ENCODE results near the gene PRKCA.
A peak's percentile ranks its signal among the peaks of the same experiment; 100 is the strongest.

Gene PRKCA

DNA sequence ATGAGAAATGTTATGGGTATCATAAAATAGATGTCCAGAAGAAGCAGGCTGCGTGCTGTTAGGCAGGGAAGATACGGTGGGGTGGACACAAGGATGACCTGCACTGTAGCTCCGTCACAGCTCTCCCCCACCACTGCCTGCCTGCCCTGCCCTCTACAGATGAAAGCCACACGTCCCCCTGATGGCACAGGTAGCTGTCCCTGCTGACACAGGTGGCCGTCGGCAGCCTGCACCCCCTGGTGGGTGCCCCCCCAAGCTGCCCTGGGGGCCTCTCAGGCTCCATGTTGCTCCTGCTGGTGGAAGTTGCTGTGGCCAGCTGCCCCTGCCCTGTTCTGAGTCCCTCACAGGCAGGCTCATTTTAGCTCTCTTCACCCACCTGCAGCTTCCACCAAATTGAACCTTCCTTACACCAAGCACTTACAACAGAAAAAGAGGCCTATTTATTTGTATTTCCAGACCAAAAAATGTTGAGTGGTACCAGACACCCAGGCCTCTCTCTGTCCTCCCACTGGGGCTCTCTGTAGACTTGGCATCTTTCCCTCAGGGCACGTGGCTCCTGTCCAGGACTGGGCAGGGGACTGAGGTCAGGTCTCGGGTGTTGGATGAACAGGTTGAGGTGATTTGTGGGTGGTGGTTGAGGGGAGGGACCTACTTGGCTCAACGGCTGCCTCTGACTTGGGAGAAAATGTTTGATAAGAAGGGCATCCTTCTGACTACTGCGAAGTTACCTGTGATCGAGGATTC lies 482.4 kb downstream of the PRKCA start:
- no peak for DNase-seq

DNA sequence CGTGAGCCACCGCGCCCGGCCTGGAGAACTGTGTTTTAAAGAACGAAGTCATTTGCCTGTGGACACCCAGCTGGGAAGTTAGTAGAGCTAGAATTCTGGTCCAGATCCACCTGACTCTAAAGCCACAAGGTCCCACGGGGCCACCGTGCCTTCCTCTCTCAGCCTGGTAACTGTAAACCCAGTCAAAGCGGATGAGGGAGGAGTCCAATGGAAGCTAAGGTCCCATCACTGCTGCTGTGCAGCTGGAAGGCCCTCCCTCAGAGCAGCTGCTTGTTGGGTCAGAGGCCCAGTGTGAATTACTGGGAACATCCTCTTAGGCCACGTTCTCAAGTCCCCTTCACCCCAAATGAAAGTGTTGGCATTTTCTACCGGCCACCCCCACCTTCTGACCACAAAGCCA lies 483.7 kb downstream of the PRKCA start:
- no peak for DNase-seq

DNA sequence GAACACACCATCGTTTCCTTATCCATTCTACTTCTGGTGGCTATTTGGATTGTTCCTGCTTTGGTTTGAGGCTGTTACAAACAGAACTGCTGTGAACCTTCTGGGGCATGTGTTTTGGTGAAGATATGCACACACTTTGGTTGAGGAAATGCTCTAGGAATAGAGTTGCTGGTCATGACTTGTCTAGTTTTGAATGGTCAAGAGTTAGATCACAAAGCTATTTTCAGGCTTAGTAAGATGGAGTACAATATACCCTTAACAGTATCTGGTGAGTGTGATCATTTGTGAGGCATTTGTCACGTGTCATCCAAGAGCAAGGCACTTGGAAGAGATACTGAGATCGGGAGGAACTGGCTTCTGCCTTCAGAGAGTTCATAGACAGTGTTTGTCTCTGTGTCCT lies 485.5 kb downstream of the PRKCA start:
- DNase-seq, result no peak

DNA sequence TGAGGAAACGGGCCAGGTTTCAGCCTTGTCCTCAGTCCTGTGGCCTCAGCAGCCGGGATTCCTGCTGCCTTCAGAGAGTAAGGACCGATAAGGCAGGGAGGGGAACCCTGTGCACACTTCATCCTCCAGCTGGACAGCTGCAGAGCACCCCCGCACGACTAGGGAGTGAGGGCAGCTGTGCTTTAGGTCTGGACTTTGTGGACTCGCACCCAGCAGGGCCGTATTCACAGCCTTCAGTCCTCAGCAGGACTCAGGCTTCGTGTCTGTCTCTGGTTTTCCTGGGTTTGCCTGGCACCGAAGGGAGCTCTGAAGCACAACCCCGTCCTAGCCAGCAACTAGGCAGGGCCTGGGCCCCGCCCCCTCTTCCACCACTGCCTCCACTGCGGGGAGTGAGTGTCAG lies 486.7 kb downstream of the PRKCA start:
- DNase-seq, result no peak

DNA sequence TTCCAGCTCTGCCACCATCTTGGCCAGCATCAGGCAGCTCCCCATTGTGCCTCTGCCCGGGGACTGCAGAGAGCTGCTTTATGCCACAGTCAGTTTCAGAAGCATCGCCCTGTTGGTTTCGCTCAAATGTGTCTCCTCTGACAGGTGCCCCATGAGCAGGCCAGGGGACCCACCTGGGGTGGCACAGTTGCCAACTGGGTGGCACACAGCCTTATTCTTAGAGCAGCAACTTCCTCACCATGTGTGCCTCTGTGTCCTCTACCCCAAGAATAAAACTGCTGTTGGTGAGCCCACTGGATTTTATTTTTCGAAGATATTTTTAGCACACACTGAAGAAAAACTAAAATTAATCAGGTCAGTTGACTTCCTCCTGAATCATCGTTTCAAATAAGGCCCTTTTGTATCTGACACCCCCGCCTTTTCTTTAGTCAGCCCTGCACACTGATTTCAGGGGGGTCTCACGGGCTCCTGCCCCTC lies 487.6 kb downstream of the PRKCA start:
- DNase-seq, result peak in 7 of 56 donors; percentile 4 to 23 (median 10)

DNA sequence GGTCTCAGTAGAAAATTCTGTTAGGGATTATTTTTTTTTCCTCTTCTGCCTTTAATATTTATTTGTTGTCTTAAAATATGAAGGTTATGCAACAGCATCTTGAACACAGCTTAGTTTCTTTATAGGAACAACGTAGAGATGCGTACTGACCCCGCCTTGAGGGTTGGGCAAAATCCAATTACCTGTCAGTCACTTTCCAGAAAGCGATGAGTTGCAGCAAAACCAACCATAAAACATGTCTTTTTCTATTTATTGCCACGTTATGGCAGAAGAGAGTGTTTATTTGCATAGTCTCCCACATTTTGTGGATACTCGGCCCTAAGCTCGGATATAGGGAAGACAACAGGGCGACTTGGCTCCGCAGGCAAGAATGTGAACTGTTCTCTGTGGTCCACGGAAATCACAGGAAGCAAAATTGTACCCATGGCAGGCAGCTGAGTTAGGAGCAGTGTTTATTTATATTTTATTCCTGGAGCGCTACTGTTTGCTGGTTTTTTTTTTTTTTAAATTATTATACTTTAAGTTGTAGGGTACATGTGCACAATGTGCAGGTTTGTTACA lies 488.2 kb downstream of the PRKCA start:
- no peak for DNase-seq

DNA sequence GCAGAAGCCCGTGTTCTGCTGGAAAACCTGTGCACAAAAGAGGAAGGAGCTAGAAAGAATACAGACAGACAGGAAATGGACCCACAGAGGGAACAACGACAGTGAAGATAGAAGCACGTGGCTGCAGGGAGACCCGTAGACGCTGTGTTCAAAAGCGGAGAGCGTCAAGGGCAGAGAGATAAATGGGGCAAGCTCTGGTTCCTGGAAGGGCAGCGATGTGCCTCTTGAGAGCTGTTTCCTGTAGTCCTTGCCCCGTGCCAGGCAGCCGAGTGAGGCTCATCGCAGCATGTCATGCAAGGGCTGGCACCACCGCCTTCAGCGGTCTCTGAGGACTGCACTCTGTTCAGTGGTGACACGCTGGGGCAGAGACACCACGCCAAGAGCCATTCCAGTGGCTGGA lies 488.9 kb downstream of the PRKCA start:
- peak in 33 of 56 donors; percentile 6 to 66 (median 25) for DNase-seq

DNA sequence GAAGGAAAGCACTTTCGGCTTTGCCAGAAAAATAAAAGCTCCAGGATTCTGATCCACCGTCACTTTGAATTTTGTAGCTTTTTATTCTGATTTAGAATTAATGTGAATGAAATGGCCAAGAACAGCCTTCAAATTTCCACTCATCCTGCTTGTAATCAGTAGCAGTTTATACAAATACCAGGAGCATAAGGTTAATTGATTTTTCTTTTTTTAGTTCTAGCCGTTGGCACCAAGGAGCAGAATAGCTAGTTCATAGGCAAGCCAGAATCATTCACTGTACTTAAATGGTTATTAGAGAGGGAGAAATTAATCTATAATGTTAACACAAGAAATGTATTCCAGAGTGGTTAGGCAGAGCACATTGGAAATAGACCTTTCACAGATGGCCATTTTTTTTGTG lies 491.4 kb downstream of the PRKCA start:
- no peak for DNase-seq

DNA sequence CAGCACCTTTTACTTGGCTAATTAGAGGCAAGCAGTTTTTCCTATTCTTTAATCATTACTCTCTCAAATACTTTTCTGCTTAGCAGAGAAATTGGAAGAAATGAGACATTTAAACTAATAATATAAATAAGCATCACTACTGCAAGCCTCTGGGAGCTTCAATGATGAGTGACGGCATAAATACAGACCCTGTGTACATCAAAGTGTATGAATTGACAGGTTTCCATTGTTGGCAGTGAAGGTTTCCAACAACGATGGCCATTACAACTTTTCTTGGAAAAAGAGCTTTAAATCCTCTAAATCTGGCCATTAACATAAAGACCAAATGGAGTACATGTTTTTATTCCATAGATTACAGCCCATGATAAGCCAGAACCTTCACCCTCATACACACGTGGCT lies 493.1 kb downstream of the PRKCA start:
- DNase-seq, result no peak

DNA sequence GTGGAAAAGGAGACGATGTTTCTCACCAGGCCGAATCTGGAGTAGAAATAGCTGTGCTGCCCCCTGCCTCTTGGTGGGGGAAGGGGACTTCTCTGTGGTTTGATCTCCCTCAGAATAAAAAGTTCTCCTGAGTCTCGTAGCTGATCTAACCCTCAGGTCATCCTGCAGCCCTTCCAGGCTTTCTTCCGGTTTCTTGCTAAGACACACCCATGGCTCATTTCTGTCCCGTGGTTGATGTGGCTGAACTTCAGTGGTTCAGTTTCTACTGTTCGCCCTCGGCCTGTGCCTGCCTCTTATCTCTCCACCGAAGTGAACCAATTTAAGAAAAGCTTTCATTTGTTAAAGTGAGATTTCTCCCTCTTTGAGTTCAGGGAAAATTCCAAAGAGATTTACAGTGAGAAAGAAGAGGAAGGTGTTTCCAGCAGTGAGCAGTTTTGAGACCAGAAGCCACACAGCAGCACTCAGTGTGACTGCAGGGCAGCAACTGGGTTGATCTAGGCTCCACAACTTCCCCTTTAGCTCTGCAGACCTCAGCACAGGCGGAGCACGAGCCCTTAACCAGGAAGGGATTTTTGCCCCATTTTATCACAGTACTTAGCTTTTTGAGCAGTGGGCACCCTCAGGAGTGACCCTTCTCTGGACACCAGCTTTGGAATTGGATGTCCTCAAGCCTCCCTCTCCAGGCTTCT lies 497.6 kb downstream of the PRKCA start:
- DNase-seq, result peak in 4 of 56 donors; percentile 3 to 25 (median 6)

DNA sequence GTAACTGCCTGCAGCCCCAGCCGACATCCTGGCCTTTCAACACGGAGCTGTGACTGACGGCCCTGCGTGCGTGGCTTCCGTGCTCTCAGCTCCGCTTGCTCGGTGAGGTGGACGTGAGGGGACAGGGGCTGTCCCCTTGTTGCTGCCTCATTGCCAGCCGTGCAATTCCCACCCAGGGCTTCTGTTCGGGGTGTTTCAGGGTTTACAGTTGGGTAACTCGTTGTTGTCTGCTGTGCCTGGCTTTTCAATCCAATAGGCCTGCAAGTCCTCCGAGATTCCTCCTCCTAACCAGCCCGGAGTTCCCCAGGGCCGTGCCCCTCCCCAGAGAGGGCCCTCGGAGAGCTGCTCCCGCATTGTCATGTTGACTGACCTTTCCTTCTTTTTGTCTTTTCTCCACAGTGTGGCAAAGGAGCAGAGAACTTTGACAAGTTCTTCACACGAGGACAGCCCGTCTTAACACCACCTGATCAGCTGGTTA lies 501.1 kb downstream of the PRKCA start:
- DNase-seq, result no peak

DNA sequence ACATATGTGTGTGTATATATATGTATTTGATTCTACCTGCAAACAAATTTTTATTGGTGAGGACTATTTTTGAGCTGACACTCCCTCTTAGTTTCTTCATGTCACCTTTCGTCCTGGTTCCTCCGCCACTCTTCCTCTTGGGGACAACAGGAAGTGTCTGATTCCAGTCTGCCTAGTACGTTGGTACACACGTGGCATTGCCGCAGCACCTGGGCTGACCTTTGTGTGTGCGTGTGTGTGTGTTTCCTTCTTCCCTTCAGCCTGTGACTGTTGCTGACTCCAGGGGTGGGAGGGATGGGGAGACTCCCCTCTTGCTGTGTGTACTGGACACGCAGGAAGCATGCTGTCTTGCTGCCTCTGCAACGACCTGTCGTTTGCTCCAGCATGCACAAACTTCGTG lies 503.2 kb downstream of the PRKCA start:
- DNase-seq, result peak in 1 of 56 donors; percentile 17

DNA sequence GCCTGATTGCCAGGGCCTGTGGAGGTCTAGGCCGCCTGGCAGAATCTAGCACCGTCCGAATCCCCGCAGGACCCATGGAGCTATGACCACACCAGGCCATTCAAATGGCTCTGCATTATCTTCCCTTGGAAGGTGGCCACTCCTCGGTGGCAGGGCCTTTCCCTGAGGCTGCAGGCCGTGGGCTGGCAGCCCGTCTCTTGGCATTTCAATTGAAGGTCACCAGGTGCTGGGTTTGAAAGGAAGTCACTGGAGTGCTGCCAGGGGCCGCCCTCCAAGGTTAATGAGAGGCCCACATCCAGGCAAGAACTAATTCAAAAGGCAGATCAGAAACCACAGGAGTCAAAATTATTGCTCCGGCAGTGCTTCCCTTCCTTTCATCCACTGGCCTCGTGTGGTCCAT lies 504.8 kb downstream of the PRKCA start:
- peak in 1 of 56 donors; percentile 19 for DNase-seq

DNA sequence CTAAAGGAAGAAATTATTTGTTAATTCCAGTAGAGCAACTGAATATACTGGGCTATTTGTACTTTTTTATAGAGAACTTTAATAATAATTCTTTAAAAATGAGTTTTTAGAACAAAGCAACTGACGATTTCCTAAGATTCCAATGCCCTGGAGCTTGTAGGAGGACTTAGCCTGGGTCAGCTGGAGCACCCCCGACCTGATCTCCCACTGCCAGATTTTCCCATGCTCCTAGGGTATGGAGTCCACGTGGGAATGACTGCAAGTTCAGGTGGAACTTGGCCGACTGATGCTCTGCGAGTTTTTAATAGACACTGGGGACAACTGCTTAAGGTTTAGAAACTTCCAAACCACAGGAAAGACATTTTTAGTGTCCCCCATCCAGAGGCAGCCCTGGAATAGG lies 507.0 kb downstream of the PRKCA start:
- no peak for DNase-seq

DNA sequence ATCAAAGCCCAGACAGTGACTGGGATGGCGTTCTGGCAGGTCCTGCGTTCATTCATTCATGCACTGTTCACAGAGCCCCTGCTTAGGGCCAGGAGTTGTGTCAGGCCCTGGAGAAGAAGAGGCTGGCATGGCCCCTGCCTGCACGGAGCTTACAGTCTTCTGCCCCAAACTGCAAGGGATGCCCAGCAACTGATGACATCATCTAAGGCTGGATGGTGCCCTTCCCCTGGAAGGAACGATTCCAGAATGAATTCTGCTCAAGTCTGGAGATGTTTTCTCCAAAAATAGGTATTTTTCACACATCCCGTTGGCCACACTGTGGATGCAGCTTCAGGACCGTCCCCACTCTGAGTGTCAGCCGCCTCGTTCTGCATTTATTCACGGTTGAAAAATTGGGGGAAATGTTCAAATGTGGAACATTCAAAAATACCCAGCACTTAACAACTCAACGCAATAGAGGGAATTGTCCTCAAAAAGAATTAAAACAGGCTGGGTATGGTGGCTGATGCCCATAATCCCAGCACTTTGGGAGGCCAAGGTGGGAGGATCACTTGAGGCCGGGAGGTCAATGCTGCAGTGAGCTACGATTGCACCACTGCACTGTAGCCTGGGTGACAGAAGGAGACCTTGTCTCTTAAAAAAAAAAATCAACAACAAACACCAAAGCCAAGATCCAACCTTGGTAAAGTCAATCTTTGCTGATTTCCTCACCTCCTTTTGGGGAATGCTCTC lies 508.7 kb downstream of the PRKCA start:
- no peak for DNase-seq

DNA sequence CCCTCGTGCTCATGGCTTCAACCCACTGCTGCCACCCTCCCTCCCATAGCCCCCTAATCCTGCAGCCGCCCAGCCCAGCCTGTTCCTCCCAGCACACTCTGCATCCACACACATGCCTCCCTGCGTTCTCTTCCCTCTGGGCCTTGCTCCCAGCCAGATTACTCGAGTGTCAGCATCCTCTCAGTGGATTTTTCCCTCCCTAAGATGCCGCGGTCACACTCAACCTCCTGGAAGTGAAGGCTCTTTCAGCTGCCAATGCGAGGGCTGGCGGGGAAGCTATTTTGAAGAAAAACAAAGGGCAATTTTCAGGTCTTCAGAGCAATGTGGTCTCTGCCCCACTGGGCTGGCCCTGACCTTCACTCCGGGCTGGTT lies 509.3 kb downstream of the PRKCA start:
- no peak for DNase-seq

DNA sequence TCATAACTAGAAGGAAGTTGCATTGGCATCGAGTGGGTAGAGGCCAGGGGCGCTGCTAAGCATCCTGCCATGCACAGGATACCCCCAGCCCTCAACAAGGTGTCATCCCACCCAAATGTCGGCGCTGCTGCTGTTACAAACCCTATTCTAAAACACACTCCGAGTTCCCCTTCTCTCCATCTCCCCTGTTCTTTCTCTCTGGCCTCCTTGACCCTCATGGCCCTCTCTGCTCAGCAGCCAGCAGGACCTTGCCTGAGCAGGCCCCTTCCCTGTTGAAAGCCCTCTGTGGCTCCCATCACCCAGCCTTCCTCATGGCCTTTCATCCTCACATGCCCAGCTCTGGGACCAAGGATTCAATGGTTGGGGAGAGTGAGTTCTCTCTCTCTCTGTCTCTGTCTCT lies 510.2 kb downstream of the PRKCA start:
- no peak for DNase-seq

DNA sequence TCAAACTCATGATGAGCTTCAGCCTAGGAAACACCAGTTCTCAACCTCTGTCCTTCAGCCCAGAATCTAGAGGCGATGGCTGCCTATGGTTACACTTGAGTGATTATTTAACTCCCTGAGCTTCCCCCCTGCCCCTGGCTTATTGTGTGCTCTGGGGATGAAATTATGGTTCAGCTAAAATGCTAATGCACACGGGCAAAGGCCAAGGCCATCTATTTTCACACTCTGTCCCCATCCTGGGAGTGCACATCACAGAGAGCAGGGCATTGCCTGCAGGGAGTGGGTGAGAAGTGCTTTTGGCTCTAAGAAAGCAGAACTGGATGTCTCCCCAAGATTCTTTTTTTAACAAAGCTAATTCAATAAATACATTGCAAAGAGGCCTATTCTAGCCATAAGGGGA lies 510.9 kb downstream of the PRKCA start:
- no peak for DNase-seq

DNA sequence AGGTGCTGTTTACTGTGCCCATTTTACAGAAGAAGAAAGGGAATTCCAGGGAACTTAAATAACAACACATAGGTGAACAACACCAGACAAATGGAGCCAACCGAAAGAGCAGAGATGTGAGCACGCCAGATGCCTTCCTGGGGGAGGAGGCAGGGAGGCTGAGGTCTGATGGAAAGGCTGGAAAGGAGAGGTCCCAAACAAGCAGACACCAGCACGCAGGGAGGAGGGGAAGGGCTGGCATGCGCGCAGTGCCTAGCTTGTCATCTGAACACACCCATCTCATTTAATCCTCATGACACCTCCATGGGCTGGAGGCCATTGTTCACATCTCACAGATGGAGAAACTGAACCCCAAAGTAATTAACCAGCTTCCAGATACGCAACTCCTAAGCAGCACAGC lies 511.6 kb downstream of the PRKCA start:
- no peak for DNase-seq

DNA sequence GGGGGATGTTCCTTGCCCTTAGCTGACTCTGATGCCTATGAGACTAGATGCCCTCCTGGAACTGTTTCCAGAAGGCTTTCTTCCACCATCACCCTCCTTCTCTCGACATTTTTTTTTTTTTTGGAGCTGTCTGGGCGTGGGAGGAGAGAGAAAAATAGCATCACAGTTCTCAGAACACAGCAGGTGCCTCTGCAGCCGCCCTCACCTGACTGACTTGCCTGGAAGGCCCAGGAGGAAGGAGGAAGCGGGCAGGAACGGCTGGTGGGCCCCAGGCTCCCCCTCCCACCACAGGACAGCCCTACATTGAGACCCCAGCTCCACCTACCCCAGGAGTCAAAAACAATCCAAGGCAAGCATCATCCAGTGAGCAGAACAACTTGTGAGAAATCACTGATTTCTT lies 512.2 kb downstream of the PRKCA start:
- peak in 11 of 56 donors; percentile 6 to 49 (median 18) for DNase-seq

DNA sequence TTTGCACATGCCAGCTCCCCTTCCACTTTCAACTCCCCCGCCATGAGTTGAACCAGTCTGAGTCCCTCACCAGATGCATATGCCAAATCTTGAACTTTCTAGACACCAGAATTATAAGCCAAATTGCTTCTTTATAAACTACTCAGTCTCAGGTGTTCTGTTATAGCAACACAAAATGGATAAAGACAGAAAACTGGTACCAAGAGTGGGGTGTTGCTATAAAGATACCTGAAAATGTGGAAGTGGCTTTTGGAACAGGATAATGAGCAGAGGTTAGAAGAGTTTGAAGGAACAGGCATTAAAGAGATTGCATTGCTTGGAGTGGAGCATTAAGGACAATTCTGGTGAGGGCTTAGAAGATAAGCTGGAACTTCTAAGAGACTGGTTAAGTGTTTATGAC lies 515.3 kb downstream of the PRKCA start:
- DNase-seq, result no peak

DNA sequence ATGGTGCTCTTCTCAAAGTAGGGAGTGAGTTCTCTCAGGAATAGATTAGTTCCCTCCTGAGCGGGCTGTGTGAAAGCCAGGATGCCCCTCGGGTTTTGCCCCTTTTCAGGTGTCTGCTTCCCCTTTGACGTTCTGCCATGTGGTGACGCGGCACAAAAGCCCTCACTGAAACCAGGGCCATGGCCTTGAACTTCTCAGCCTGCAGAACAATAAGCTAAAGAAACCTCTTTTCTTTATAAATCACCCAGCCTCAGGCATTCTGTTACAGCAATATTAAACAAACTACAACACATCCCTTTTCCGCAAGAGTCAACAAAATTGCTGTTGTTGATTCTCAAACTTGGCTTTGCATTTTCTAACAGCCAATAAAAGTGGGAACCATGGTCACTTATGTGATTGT lies 517.1 kb downstream of the PRKCA start:
- DNase-seq, result no peak
